Stimulated activated effector memory CD8-positive, alpha-beta T cell treated with anti-CD3 and anti-CD28 coated beads, Interleukin-12 subunit alpha, Interleukin-12 subunit beta, amount 100 ng/mL, for 72 hours (primary cell): ENCODE measurements around the gene TRIM24.
"Not testable (repeated sequence)": the region's sequence is repeated elsewhere in the genome, so short reads cannot be mapped to it uniquely, and the experiment has no call there.

ENCODE experiments used
- ATAC-seq: fragments of 150-1000 bp; cut with Tn5 transposase; 2 replicates; pipeline ENCODE4 v1.10.0; 2021
- DNase-seq, 2 donors: peaks; one replicate each; pipeline ENCODE4 v3.0.0; 2021 to 2022; ENCODE audit warnings: low spot score in 2 of 2
- H3K27ac Mint-ChIP-seq: one replicate; pipeline ENCODE4 v1.8.0; 2022; ENCODE audit warnings: mild to moderate bottlenecking, mixed read lengths
- H3K36me3 Mint-ChIP-seq: one replicate; pipeline ENCODE4 v1.8.0; 2022; ENCODE audit warnings: mild to moderate bottlenecking, mixed read lengths
- H3K4me1 Mint-ChIP-seq: one replicate; pipeline ENCODE4 v1.8.0; 2022; ENCODE audit warnings: mixed read lengths
- H3K4me3 Mint-ChIP-seq: one replicate; pipeline ENCODE4 v1.8.0; 2022; ENCODE audit warnings: mild to moderate bottlenecking, mixed read lengths
- H3K9me3 Mint-ChIP-seq: one replicate; pipeline ENCODE4 v1.8.0; 2022; ENCODE audit warnings: mixed read lengths

TRIM24 gene

DNA sequence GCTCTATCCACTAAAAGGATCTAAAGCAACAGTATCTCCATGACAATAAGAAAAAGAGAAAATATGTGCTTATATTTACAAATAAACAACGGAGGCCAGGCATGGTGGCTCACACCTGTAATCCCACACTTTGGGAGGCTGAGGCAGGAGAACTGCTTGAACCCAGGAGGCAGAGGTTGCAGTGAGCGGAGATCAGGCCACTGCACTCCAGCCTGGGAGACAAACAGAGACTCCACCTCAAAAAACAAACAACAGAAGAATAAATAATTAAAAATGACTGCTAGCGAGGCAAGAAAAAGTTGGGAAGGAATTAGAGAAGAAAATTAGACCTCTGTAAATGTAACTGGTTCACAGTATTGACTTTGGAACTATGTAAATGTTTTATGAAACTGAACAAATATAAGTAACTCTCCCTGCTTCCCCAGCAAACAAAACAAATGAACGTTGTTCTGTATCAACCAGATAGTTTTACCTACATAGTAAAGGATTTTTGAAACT is 17.1 kb downstream of the TRIM24 start:
- Mint-ChIP-seq H3K4me1 (peaks cover 48% of the 10 kb centered on the region), H3K36me3 (no peaks in the 10 kb centered on the region), H3K9me3 (no peaks in the 10 kb centered on the region), H3K27ac (no peak overlapping the region), H3K4me3 (no peak overlapping the region)
- ATAC-seq (no peak), DNase-seq (no peak)

DNA sequence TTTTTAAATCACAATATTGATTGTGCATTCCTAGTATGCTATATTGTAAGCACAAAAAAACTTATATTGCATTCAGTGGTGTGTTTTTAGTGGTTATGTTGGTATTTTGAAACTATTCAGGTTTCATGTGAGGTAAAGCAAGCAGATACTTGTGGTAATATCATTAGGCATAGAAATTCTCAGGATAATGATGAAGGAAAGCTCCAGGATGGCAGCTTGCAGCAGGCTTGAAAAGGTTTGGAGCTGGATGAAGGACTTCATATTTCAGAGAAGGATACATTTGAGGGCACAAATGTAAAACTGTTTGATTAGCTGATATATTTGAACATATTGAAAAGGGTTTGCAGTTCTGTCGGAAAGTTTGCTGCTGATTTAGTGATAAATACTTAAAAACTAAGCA is 17.5 kb downstream of the TRIM24 start:
- no peaks in the 10 kb centered on the region for H3K36me3 Mint-ChIP-seq
- DNase-seq (no peak), ATAC-seq (no peak)
- no peaks in the 10 kb centered on the region for H3K9me3 Mint-ChIP-seq
- H3K27ac Mint-ChIP-seq = no peak overlapping the region
- no peak overlapping the region for H3K4me3 Mint-ChIP-seq
- H3K4me1 Mint-ChIP-seq = peaks cover 45% of the 10 kb centered on the region

DNA sequence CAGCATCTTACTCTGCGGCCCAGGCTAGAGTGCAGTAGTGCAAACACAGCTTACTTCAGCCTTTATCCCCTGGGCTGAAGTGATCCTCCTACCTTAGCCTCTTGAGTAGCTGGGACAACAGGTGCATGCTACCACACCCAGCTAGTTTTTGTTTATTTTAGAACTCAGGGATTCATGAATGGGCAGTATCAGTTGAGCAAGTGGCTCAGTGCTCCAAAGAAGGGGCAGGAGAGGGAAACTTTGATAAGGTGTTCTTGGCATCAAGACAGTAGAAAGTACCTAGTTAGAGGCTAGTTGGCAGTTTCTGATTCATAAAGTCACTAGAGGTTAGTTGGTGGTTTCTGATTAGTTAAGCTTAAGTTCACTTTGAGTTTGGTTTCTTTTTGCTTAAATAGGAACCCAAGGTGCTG is 18.4 kb downstream of the TRIM24 start:
- Mint-ChIP-seq H3K4me1 (peaks cover 50% of the 10 kb centered on the region), H3K36me3 (no peaks in the 10 kb centered on the region), H3K4me3 (no peak overlapping the region), H3K27ac (no peak overlapping the region), H3K9me3 (no peaks in the 10 kb centered on the region)
- DNase-seq = no peak
- ATAC-seq = peak; percentile 88

DNA sequence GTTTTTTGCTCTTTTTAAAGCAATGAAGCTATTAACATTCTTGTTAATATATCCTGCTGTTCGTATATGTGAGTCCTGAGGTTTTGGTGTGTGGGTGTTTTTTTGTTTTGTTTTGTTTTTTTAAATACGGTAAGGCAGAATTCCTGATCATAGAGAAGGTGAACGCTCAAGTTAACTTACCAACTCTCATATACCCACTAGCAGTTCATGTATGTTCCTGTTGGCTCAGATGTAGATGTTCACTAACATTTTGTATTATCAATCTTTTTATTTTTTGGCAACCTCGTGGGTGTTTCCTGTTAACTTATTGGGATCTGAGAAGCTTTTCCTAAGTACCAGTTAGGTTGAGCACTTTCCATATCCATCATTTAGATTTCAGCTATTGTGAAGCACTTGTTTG is 20.5 kb downstream of the TRIM24 start:
- Mint-ChIP-seq H3K9me3 (no peaks in the 10 kb centered on the region), H3K4me3 (no peak overlapping the region), H3K36me3 (no peaks in the 10 kb centered on the region), H3K4me1 (peaks cover 45% of the 10 kb centered on the region), H3K27ac (no peak overlapping the region)
- ATAC-seq = no peak
- DNase-seq = no peak

DNA sequence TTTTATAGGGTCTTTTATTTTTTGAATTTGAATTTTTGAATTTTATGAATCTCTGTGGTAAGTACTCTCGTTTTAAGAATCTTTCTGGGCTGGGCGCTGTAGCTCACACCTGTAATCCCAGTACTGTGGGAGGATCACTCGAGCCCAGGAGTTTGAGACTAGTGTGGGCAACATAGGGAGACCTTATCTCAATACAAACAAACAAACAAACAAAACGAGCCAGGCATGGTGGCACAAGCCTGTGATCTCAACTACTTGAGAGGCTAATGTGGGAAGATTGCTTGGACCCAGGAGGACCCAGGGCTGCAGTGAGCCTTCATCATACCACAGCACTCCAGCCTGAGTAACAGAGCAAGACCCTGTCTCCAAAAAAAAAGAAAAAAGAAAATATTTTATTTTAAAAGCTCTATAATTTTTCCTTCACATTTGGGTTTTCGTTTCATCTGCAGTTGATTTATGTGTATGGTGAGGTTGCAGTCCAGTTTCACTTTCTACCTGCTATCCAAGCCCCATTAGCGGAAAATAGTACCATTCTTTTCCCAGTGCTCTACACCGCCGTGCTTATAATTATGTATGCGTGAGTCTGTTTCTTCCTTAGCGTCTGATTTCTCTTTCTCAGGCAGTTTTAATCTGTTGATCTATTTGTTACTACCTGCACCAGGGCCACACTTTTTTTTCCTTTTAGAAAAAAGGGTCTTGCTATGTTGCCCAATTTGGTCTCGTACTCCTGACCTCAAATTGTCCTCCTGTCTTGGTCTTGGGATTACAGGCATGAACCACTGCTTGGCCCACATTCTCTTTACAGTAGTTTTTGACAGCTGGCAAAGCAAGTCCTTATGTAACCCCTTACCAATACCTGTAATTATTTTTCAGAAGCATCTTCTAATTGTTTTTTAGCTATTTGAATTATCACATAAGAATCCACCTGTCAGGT is 21.7 kb downstream of the TRIM24 start:
- H3K9me3 Mint-ChIP-seq = no peaks in the 10 kb centered on the region
- no peaks in the 10 kb centered on the region for H3K36me3 Mint-ChIP-seq
- no peak overlapping the region for H3K4me3 Mint-ChIP-seq
- H3K27ac Mint-ChIP-seq = no peak overlapping the region
- H3K4me1 Mint-ChIP-seq = peaks cover 41% of the 10 kb centered on the region
- ATAC-seq (no peak), DNase-seq (no peak)

DNA sequence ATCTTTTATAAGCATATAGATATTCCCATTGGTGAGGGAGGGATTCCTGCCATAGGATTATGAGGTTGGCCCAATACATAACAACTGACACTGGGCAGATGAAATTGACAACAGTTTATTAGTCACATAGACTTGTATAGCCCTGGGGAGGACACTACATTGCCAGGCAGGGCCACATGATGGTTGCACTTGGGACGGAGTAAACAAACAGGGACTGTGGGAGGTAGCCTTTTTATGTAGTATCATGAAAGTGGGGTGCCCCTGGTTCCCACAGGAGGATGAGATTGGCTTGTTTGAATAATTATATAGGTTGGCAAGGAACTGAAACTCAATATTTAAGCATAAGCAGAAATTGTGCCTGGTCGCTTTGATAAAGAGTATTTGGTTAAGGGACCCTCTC is 23.5 kb downstream of the TRIM24 start:
- Mint-ChIP-seq H3K4me1 (peaks cover 47% of the 10 kb centered on the region), H3K4me3 (no peak overlapping the region), H3K36me3 (no peaks in the 10 kb centered on the region), H3K27ac (no peak overlapping the region), H3K9me3 (no peaks in the 10 kb centered on the region)
- no peak for ATAC-seq
- no peak for DNase-seq

DNA sequence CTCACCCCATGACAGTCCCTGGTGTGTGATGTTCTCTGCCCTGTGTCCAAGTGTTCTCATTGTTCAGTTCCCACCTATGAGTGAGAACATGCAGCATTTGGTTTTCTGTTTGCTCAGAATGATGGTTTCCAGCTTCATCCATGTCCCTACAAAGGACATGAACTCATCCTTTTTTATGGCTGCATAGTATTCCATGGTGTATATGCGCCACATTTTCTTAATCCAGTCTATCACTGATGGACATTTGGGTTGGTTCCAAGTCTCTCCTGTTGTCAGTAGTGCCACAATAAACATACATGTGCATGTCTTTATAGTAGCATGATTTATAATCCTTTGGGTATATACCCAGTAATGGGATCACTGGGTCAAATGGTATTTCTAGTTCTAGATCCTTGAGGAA is 25.4 kb downstream of the TRIM24 start:
- H3K36me3 Mint-ChIP-seq, H3K9me3 Mint-ChIP-seq, DNase-seq, ATAC-seq, H3K27ac Mint-ChIP-seq, H3K4me3 Mint-ChIP-seq: not testable (repeated sequence)
- peaks cover 53% of the 10 kb centered on the region for H3K4me1 Mint-ChIP-seq

DNA sequence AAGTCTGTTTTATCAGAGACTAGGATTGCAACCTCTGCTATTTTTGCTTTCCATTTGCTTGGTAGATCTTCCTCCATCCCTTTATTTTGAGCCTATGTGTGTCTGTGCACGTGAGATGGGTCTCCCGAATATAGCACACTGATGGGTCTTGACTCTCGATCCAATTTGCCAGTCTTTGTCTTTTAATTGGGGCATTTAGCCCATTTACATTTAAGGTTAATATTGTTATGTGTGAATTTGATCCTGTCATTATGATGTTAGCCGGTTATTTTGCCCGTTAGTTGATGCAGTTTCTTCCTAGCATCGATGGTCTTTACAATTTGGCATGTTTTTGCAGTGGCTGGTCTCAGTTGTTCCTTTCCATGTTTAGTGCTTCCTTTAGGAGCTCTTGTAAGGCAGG is 29.1 kb downstream of the TRIM24 start:
- H3K4me3 Mint-ChIP-seq, H3K27ac Mint-ChIP-seq, ATAC-seq, DNase-seq, H3K36me3 Mint-ChIP-seq, H3K9me3 Mint-ChIP-seq: not testable (repeated sequence)
- H3K4me1 Mint-ChIP-seq = peaks cover 57% of the 10 kb centered on the region

DNA sequence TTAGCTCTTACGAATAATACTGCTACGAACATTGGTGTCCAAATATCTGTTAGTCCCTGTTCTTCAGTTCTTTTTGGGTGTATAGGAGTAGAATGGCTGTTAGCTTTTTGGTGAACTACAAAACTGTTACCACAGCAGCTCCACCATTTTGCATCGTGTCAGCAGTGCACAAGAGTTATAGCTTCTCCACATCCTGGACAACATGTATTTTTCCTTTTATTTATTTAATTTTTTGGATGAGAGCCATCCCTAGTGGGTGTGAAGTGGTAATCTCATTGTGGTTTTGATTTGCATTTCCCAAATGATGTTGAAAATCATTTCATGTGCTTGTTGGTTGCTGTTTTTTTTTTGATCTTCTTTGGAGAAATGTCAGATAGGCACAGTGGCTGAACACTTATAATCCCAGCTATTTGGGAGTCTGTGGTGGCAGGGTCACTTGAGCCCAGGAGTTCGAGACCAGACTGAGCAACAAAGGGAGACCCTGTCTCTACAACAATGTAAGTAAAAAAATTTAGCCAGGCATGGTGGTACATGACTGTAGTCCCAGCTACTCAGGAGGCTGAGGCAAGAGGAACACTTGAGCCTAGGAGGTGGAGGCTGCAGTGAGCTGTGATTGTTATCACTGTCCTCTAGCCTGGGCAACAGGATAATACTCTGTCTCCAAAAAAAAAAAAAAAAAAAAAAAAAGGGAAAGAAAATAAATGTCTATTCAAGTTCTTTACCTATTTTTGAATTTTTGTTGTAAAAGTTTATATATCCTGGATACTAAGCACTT is 31.7 kb downstream of the TRIM24 start:
- Mint-ChIP-seq H3K27ac (no peak overlapping the region), H3K36me3 (no peaks in the 10 kb centered on the region), H3K9me3 (no peaks in the 10 kb centered on the region), H3K4me1 (peaks cover 70% of the 10 kb centered on the region), H3K4me3 (no peak overlapping the region)
- DNase-seq = no peak
- ATAC-seq = no peak

DNA sequence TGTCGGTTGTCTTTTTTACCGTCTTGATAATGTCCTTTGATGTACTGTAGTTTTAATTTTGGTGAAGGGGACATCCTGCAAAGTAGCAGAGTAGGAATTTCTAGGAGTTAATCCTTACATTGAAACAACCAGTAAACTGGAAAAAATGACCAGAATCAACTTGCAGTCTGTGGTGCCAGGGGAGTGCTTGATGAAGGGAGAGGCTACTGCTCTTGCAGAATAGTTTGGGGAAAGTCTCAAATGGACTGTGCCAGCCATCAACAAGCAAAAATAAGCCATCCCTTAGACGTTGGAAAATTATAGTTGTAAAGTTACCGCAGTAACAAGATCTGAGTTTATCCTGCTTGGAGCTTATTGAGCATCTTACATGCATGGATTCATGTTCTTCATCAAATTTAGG is 32.4 kb downstream of the TRIM24 start:
- no peaks in the 10 kb centered on the region for H3K36me3 Mint-ChIP-seq
- peaks cover 67% of the 10 kb centered on the region for H3K4me1 Mint-ChIP-seq
- ATAC-seq (no peak), DNase-seq (no peak)
- no peaks in the 10 kb centered on the region for H3K9me3 Mint-ChIP-seq
- no peak overlapping the region for H3K4me3 Mint-ChIP-seq
- H3K27ac Mint-ChIP-seq = no peak overlapping the region

DNA sequence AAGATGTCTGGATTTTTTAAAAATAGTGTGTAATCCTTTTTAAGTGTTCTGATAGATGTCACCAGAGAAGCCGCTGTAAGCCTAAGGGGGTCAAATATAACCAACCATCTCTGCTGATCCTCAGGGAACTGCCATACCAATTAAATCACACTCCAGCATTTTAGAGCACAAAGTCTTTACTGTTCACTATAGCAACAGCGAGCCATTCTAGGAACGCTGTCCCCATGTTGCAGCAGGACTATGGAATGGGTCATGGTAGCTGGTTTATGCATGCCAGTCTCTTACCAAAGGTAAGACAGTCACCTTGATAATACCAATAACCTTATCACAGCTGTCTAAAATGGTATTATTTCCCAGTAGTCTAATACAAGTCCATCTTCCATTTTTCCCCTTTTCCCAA is 33.5 kb downstream of the TRIM24 start:
- Mint-ChIP-seq H3K4me3 (no peak overlapping the region), H3K27ac (no peak overlapping the region), H3K4me1 (peaks cover 56% of the 10 kb centered on the region), H3K9me3 (no peaks in the 10 kb centered on the region), H3K36me3 (no peaks in the 10 kb centered on the region)
- ATAC-seq (no peak), DNase-seq (no peak)

DNA sequence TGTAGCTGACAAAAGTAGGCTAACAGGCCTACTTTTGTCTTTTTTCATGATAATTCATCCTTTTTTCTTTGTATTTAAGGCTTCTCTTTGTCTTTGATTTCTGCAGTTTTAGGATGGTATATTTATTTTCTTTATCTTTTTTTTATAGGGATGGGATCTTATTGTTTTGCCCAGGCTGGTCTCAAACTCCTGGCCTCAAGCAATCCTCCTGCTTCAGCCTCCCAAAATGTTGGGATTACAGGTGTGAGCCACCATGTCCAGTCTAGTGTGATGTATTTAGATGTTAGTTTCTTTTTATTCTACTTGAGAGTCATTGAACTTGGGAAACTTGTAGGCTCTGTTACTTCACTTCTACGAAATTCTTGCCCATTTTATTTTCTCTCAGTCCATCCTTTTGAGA is 35.4 kb downstream of the TRIM24 start:
- H3K4me3 Mint-ChIP-seq = no peak overlapping the region
- no peaks in the 10 kb centered on the region for H3K9me3 Mint-ChIP-seq
- H3K4me1 Mint-ChIP-seq = peaks cover 54% of the 10 kb centered on the region
- ATAC-seq = no peak
- no peak for DNase-seq
- H3K27ac Mint-ChIP-seq = no peak overlapping the region
- H3K36me3 Mint-ChIP-seq = peaks cover 10% of the 10 kb centered on the region

DNA sequence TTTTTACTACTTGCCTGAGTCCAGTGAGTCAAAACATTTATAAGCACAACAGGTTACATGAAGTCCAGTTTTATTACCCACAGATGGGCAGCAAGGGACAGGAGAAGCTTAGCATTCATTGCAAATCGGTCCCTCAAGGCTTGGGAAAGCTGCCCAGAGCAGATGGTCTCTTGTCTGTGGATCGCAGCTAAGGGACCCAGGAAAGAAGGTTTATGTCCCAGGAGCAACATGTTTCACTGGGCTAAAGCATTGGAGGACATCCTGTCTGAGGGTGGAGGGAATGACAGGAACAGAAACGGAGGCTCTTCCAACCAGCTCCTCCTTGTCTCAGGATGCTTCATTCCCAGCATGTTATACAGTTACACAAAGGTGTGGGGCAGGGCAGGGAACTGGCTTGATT is 39.3 kb downstream of the TRIM24 start:
- Mint-ChIP-seq H3K4me3 (no peak overlapping the region), H3K4me1 (peaks cover 34% of the 10 kb centered on the region), H3K36me3 (peaks cover 14% of the 10 kb centered on the region), H3K9me3 (no peaks in the 10 kb centered on the region), H3K27ac (no peak overlapping the region)
- no peak for ATAC-seq
- DNase-seq = no peak

DNA sequence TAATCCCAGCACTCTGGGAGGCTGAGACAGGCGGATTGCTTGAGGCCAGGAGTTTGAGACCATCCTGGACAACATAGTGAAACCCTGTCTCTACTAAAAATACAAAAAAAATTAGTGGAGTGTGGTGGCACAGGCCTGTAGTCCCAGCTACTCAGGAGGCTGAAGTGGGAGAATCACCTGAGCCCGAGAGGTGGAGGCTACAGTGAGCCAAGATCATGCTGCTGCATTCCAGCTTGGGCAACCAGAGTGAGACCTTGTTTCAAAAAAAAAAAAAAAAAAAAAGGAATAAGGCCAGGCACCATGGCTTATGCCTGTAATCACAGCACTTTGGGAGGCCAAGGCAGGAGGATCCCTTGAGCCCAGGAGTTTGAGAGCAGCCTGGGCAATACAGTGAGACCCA is 40.2 kb downstream of the TRIM24 start:
- not testable (repeated sequence) for H3K27ac Mint-ChIP-seq, H3K9me3 Mint-ChIP-seq, ATAC-seq, H3K4me3 Mint-ChIP-seq, DNase-seq
- H3K36me3 Mint-ChIP-seq = peaks cover 24% of the 10 kb centered on the region
- peaks cover 28% of the 10 kb centered on the region for H3K4me1 Mint-ChIP-seq

DNA sequence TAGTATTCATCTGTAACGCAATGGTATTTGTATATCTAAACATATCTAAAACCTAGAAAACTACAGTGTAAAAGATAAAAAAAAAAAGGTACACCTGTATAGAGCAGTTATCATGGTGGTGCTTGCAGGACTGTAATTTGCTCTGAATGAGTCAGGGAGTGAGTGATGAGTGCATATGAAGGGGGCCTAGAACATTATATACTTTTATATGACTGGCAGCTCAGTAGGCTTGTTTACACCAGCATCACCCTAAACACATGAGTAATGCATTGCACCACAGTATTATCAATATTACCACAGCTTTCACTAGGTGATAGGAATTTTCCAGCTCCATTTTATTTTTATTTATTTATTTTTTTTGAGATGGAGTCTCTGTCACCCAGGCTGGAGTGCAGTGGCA is 40.8 kb downstream of the TRIM24 start:
- DNase-seq = no peak
- H3K36me3 Mint-ChIP-seq = peaks cover 30% of the 10 kb centered on the region

More for the DNA sequence above, 40.8 kb downstream of the TRIM24 start:
- Mint-ChIP-seq H3K4me3 (no peak overlapping the region), H3K27ac (no peak overlapping the region), H3K4me1 (peaks cover 23% of the 10 kb centered on the region), H3K9me3 (no peaks in the 10 kb centered on the region)
- peak; percentile 81 for ATAC-seq
